AG04449 (cell line): ENCODE data around the gene NTRK2.

Experiments
- CTCF ChIA-PET: fragments of 350-600 bp; formaldehyde crosslinking; extraction: SDS; loops from one replicate; lab custom pipeline; 2021; ENCODE audit warnings: antibody characterized with exemption; lab: Yijun Ruan, JAX
- POLR2A ChIA-PET: fragments of 400-600, 350-600 bp; formaldehyde crosslinking; extraction: SDS; loops from one replicate; lab custom pipeline; 2020; ENCODE audit warnings: antibody characterized with exemption, inconsistent platforms; lab: Yijun Ruan, JAX
- DNase-seq: peaks from one replicate; pipeline ENCODE4 v3.0.0-alpha.2; 2010; ENCODE audit warnings: low read depth, low spot score
- H3K4me3 ChIP-seq: 2 replicates; pipeline ENCODE4 v1.5.1; 2011; ENCODE audit warnings: low read depth, mild to moderate bottlenecking, control low read depth, low read length
- CTCF ChIP-seq: IDR thresholded peaks from one replicate; pipeline ENCODE4 v1.5.1; 2011; ENCODE audit warnings: mild to moderate bottlenecking, moderate library complexity, low read length, control low read depth, inconsistent platforms; ENCODE audit not compliant: insufficient read depth; ENCODE audit errors: missing control alignments

Gene NTRK2

GRCh38 chr9:84789463-84789830 is 119.9 kb downstream of the NTRK2 start:
- no peak for TF ChIP-seq CTCF
- CTCF ChIA-PET: interaction anchor here (1.3 kb wide), 1 partner anchor 9 kb away, joined by 8 read pairs; no protein-coding TSS in a partner anchor
- POLR2A ChIA-PET: no interaction called here
- DNase-seq: no peak
- H3K4me3 ChIP-seq: no peak overlapping the region

DNA sequence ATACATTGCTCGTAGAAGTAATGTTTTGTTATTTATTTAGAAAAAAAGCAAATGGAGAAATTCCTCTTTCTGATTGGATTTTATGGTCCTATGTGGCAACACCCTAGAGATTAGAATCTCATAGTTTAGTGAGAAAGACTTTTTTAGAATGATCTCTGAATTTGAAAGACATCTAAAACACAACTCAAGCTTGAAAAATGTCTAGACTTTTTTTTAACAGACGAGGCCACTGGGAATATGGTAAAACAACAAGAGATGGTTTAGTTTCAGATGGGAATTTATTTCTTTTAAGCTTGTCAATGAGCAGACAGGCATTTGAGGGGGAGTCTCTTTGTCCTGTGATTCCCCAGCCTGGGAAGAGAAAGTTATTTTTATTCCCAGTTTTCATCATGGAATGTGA is 122.1 kb downstream of the NTRK2 start:
- no peak overlapping the region for H3K4me3 ChIP-seq
- CTCF ChIA-PET: interaction anchor here (1.0 to 4.4 kb wide), 2 partner anchors 11 to 94 kb away, joined by 4 to 31 read pairs; no protein-coding TSS in a partner anchor
- TF ChIP-seq CTCF: no peak
- POLR2A ChIA-PET: no interaction called here
- peak; percentile 31 for DNase-seq

- CTCF ChIA-PET: interaction anchor here (0.8 to 4.4 kb wide), 3 partner anchors 12 to 125 kb away, joined by 3 to 31 read pairs (median 3); no protein-coding TSS in a partner anchor
- POLR2A ChIA-PET: no interaction called here
Measured at GRCh38 chr9:84793251-84793650, 123.7 kb downstream of the NTRK2 start.

GRCh38 chr9:84794981-84795637 is 125.6 kb downstream of the NTRK2 start:
- POLR2A ChIA-PET: no interaction called here
- no peak for TF ChIP-seq CTCF
- H3K4me3 ChIP-seq: no peak overlapping the region
- DNase-seq: no peak
- CTCF ChIA-PET: interaction anchor here (0.8 to 4.4 kb wide), 2 partner anchors 14 to 97 kb away, joined by 3 to 31 read pairs; no protein-coding TSS in a partner anchor

More at GRCh38 chr9:84793251-84793650, 123.7 kb downstream of the NTRK2 start:
- DNase-seq: no peak
- TF ChIP-seq CTCF: no peak
- no peak overlapping the region for H3K4me3 ChIP-seq

GRCh38 chr9:84796404-84796803 is 126.9 kb downstream of the NTRK2 start:
- ChIA-PET CTCF (interaction anchor here (1.3 to 1.6 kb wide), 2 partner anchors 15 to 99 kb away, joined by 5 read pairs; no protein-coding TSS in a partner anchor), POLR2A (no interaction called here)
- no peak for TF ChIP-seq CTCF
- no peak overlapping the region for H3K4me3 ChIP-seq
- DNase-seq: no peak

- CTCF ChIA-PET: interaction anchor here (1.9 kb wide), 1 partner anchor 102 kb away, joined by 7 read pairs; no protein-coding TSS in a partner anchor
- no peak for TF ChIP-seq CTCF
- POLR2A ChIA-PET: no interaction called here
- no peak for DNase-seq
- no peak overlapping the region for H3K4me3 ChIP-seq
Measured at GRCh38 chr9:84799251-84799650, 129.7 kb downstream of the NTRK2 start.
